BE2C (cell line): ENCODE results near the gene TMC5.

Source experiments
- DNase-seq: peaks from one replicate; pipeline ENCODE4 v3.0.0-alpha.2; 2020
- H3K27me3 ChIP-seq: fragments of 250-450 bp; sonication (Bioruptor Pico); 2 replicates; pipeline ENCODE4 v1.5.1; 2020; ENCODE audit warnings: mild to moderate bottlenecking
- H3K36me3 ChIP-seq: fragments of 250-450 bp; sonication (Bioruptor Pico); 2 replicates; pipeline ENCODE4 v1.5.1; 2020; ENCODE audit warnings: mild to moderate bottlenecking
- H3K4me1 ChIP-seq: fragments of 250-450 bp; sonication (Bioruptor Pico); 2 replicates; pipeline ENCODE4 v1.5.1; 2020
- H3K4me3 ChIP-seq: 2 replicates; pipeline ENCODE4 v1.5.1; 2011; ENCODE audit warnings: low read depth, low read length
- H3K9me3 ChIP-seq: fragments of 250-450 bp; sonication (Bioruptor Pico); 2 replicates; pipeline ENCODE4 v1.5.1; 2020
- TF ChIP-seq, protein P1 (sequence below): IDR thresholded peaks from 2 replicates; pipeline ENCODE4 v1.5.1; 2012; ENCODE audit warnings: mild to moderate bottlenecking, low read depth, low read length

Gene TMC5

DNA sequence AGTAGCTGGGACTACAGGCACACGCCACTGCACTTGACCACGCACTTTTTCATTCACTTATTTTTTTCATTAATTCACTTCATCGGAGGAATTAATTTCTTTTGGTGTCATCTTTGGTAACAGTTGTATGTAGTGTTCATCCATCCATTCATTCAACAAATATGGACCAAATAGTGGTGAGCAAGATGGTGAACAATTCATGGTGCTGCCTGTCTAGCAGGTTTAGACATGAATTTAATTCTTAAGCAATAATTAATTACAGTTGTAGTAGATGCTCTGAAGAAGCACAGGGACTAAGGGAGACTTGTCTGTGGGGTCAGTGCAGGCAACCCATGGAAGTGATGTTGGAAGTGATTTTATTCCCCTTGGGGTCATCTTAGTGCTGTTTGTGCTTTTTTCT lies 81.8 kb downstream of the TMC5 start:
- peaks cover 21% of the 10 kb centered on the region for H3K36me3 ChIP-seq
- no peak overlapping the region for H3K4me3 ChIP-seq
- H3K9me3 ChIP-seq = no peaks in the 10 kb centered on the region
- TF ChIP-seq, protein P1, sequence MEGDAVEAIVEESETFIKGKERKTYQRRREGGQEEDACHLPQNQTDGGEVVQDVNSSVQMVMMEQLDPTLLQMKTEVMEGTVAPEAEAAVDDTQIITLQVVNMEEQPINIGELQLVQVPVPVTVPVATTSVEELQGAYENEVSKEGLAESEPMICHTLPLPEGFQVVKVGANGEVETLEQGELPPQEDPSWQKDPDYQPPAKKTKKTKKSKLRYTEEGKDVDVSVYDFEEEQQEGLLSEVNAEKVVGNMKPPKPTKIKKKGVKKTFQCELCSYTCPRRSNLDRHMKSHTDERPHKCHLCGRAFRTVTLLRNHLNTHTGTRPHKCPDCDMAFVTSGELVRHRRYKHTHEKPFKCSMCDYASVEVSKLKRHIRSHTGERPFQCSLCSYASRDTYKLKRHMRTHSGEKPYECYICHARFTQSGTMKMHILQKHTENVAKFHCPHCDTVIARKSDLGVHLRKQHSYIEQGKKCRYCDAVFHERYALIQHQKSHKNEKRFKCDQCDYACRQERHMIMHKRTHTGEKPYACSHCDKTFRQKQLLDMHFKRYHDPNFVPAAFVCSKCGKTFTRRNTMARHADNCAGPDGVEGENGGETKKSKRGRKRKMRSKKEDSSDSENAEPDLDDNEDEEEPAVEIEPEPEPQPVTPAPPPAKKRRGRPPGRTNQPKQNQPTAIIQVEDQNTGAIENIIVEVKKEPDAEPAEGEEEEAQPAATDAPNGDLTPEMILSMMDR = no peak
- no peaks in the 10 kb centered on the region for H3K27me3 ChIP-seq
- H3K4me1 ChIP-seq = no peaks in the 10 kb centered on the region
- DNase-seq = no peak

DNA sequence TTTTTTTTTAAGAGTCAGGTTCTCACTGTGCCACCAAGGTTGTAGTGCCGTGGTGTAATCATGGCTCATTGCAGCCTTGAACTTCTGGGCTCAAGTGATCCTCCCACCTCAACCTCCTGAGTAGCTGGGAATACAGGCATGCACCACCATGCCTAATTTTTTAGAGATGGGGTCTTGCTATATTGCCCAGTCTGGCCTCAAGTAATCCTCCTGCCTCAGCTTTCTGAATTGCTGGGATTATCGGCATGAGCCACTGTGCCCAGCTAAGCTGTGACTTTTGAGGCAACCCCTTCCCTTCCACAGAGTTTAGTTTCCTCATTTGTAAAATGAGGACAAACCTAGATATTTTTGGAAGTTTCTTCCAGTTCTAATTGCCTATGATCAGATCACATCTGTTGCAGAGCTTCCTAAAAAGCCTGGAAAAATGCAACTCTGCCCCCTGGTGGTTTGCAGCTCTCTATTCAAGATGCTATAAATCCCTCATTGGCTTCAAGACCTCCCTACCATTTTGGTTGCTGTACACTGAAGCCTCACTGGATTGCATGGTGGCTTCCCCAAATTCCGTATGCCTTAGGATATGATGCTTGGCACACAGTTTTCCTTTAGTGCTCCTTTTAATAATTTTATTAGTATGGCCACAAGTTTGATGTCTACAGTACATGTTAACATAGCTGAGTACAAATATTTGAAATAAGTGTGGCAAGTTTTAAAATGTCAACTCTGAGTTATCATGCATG lies 84.9 kb downstream of the TMC5 start:
- H3K9me3 ChIP-seq = no peaks in the 10 kb centered on the region
- H3K4me3 ChIP-seq = no peak overlapping the region
- no peaks in the 10 kb centered on the region for H3K27me3 ChIP-seq
- TF ChIP-seq, protein P1 = peak; percentile 83
- DNase-seq = peak; percentile 80
- no peaks in the 10 kb centered on the region for H3K4me1 ChIP-seq
- H3K36me3 ChIP-seq = peaks cover 31% of the 10 kb centered on the region

DNA sequence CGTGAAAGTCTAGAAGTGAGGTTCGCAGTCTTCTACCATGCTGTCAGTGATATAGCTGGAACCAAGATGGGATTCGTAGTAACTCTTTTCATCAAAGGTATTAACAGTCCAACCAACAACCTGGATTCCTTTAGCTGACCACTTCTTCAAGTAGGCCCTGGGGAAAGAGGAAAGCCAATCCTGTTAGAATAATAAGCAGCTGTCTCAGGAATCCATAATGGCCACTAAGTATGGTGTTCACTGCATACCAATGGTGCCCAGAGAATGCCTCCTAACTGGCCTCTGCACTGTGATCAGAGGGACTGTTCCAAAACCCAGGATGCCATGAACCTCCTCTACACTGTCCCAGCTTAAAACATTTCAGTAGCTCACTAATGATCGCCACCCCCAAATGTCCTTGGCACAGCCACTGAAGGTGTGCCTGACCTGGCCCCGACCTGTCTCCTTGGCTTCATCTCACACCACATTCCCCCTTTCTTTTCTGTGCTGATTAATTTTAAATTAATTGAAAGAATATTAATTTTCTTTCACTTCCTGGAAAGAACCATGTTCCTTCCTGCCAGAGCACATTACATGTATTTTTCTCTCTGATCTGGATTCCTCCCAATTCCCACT lies 85.9 kb downstream of the TMC5 start:
- peaks cover 32% of the 10 kb centered on the region for H3K36me3 ChIP-seq

DNA sequence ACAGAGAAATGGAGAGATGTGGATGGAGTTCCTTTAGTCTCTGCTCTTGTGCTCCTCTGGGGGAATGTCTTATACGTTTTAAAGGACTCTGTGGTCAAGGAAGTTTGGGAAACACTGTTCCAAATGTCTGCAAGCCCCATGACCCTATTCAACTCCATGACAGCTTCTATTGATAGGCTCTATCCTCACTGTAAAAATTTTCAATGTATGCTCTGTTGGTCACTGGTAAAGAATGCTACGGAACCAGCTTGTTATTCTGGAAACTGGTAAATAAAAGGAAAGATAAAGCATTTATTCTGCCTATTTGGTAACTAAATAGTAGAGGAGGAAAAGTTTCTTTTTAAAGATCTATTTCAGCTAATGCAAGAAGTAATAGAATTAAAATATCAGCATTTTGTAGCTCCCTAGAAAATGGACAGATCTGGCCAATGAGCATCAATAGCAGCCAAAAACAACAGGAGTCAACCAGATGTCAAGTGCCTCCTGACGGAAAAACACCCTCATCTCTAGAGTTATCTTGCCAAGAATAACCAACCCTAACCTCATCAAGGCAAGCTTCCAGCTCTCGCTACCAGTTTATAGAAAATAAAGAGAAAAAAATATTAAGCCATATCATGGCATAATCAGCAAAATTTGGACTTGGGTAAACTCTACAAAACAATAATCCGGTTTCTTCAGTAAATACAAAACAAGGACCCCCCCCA lies 88.1 kb downstream of the TMC5 start:
- TF ChIP-seq, protein P1 = no peak
- no peak overlapping the region for H3K4me3 ChIP-seq
- no peaks in the 10 kb centered on the region for H3K27me3 ChIP-seq
- H3K9me3 ChIP-seq = no peaks in the 10 kb centered on the region
- DNase-seq = no peak
- H3K4me1 ChIP-seq = no peaks in the 10 kb centered on the region
- peaks cover 37% of the 10 kb centered on the region for H3K36me3 ChIP-seq

More for the DNA sequence above, 85.9 kb downstream of the TMC5 start:
- H3K4me3 ChIP-seq = no peak overlapping the region
- H3K4me1 ChIP-seq = no peaks in the 10 kb centered on the region
- H3K27me3 ChIP-seq = no peaks in the 10 kb centered on the region
- H3K9me3 ChIP-seq = no peaks in the 10 kb centered on the region
- TF ChIP-seq, protein P1 = no peak
- DNase-seq = no peak

DNA sequence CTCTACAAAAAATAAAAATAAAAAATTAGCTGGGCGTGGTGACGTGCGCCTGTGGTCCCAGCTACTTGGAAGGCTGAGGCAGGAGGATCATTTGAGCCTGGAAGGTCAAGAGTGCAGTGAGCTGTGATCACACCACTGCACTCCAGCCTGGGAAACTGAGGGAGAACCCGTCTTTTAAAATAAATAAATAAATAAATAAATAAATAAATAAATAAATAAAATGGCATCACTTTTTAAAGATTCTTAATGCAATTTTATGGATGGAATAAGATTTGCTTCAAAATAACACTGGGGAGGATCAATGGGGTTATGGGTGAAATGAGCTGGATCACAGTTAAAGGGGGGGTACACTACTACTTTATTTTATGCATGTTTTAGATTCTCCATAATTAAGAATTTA lies 89.3 kb downstream of the TMC5 start:
- TF ChIP-seq, protein P1 = no peak
- DNase-seq = no peak
- Histone ChIP-seq H3K27me3 (no peaks in the 10 kb centered on the region), H3K4me1 (no peaks in the 10 kb centered on the region), H3K4me3 (no peak overlapping the region), H3K9me3 (no peaks in the 10 kb centered on the region), H3K36me3 (peaks cover 34% of the 10 kb centered on the region)
